ENCODE measurements around the gene SNX8. TPM values are rescaled to one million over a fixed set of nuclear protein-coding genes. Genes with fewer than 3 reads are reported as not detected.

The SNX8 gene
- total and polyA plus RNA-seq, 4 experiments from 2014 or later = 6.6 to 9.9 (median 7.2) TPM

DNA sequence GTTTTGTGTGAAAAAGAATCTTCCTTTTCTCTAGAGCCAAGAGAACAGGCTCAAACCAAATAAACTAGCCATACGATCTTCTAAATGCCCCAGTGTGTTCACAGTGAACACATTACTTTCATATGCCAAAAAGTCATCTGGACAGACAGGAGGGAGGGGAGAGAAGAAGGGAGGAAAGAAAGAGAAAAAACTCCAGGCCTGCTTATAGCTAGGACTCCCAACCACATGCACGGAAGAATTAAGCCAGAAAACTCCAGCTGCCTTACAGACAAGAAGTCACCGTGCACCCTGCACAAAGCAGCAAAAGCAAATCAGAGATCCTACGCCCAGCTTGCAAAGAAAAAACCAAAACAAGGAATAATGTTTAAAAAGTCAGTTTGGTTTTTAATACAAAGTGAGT, 34.3 kb downstream of the SNX8 start:
- H3K4me3 ChIP-seq (ENCODE audit: low read length in 2 of 2) = no peak overlapping the region
- H3K27ac ChIP-seq (ENCODE audit: low read depth, low read length) = no peak overlapping the region
- no peak overlapping the region for H3K4me3 Mint-ChIP-seq
- ChIA-PET POLR2A (ENCODE audit: partially characterized antibody) (no interaction called here), CTCF (ENCODE audit: partially characterized antibody) (no interaction called here)
- no peaks in the 10 kb centered on the region for H3K27me3 Mint-ChIP-seq
- H3K9me3 Mint-ChIP-seq = no peaks in the 10 kb centered on the region
- peak overlapping the region in 1 of 7 donors; percentile 15 for H3K27ac Mint-ChIP-seq
- no peak for DNase-seq
- peaks cover 5 to 6% of the 10 kb centered on the region in 2 donors for H3K36me3 Mint-ChIP-seq
- no peaks in the 10 kb centered on the region for H3K9me3 ChIP-seq (ENCODE audit: control insufficient read depth in 1 of 2, low read length in 2 of 2)
- H3K4me1 Mint-ChIP-seq = peaks cover 0 to 11% (median 3%) of the 10 kb centered on the region in 4 donors
- H3K36me3 ChIP-seq (ENCODE audit: insufficient read depth, low read length) = no peaks in the 10 kb centered on the region
- H3K27me3 ChIP-seq (ENCODE audit: insufficient read depth, low read length) = no peaks in the 10 kb centered on the region
- intact Hi-C loops (cut with micrococcal nuclease) = no loop called here
- H3K4me1 ChIP-seq (ENCODE audit: insufficient read depth, low read length) = no peaks in the 10 kb centered on the region

DNA sequence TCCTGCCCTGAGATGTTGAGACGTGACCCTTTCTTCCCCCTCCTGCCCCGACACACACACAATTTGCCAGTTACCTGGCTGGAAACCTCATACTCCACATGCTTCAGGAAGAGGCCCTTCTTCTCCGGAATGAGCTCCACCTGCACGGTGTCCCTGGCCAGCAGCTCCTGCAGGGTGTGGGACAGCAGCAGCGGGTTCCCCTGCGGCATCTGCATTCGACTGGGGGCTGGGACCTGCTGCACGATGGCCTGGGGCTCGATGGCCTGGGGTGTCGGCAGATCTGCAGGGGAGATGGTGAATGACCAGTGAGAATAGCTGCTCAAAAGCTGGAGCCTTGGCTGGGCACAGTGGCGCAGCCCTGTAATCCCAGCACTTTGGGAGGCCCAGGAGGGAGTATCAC, 36.2 kb downstream of the SNX8 start:
- intact Hi-C loops (cut with micrococcal nuclease) = no loop called here
- DNase-seq = no peak
- Mint-ChIP-seq H3K4me3 (no peak overlapping the region), H3K27ac (no peak overlapping the region), H3K4me1 (peaks cover 0 to 11% (median 3%) of the 10 kb centered on the region in 4 donors), H3K9me3 (no peaks in the 10 kb centered on the region), H3K36me3 (peaks cover 5 to 6% of the 10 kb centered on the region in 2 donors), H3K27me3 (no peaks in the 10 kb centered on the region)
- ChIA-PET POLR2A (ENCODE audit: partially characterized antibody) (no interaction called here), CTCF (ENCODE audit: partially characterized antibody) (no interaction called here)
- Histone ChIP-seq H3K4me3 (ENCODE audit: low read length in 2 of 2) (no peak overlapping the region), H3K4me1 (ENCODE audit: insufficient read depth, low read length) (no peaks in the 10 kb centered on the region), H3K9me3 (ENCODE audit: control insufficient read depth in 1 of 2, low read length in 2 of 2) (no peaks in the 10 kb centered on the region), H3K27ac (ENCODE audit: low read depth, low read length) (no peak overlapping the region), H3K36me3 (ENCODE audit: insufficient read depth, low read length) (no peaks in the 10 kb centered on the region), H3K27me3 (ENCODE audit: insufficient read depth, low read length) (no peaks in the 10 kb centered on the region)

DNA sequence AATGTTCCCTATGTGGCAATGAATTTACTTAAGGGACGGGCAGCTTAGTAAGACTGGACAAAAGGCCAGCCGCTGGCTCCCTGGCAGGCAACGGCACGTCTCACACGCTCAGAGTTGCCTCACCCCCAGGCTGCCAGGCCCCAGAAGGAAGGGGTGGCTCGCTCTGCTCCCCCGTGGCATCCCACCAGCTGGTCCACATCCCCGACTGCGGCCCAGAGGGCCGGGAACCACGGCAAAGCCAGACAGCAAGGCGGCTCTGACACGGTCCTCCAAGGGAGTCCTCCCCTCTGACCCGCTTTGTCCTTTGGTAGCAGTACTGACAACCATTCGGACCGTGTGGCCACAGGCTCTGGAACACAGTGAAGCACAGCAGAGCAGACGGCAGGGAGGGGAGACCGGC, 38.1 kb downstream of the SNX8 start:
- POLR2A ChIA-PET (ENCODE audit: partially characterized antibody) = no interaction called here
- DNase-seq = no peak
- Histone ChIP-seq H3K27ac (ENCODE audit: low read depth, low read length) (no peak overlapping the region), H3K4me1 (ENCODE audit: insufficient read depth, low read length) (no peaks in the 10 kb centered on the region), H3K9me3 (ENCODE audit: control insufficient read depth in 1 of 2, low read length in 2 of 2) (no peaks in the 10 kb centered on the region), H3K36me3 (ENCODE audit: insufficient read depth, low read length) (no peaks in the 10 kb centered on the region), H3K27me3 (ENCODE audit: insufficient read depth, low read length) (no peaks in the 10 kb centered on the region), H3K4me3 (ENCODE audit: low read length in 2 of 2) (no peak overlapping the region)
- H3K27ac Mint-ChIP-seq = no peak overlapping the region
- H3K27me3 Mint-ChIP-seq = no peaks in the 10 kb centered on the region
- peaks cover 5 to 15% of the 10 kb centered on the region in 2 donors for H3K36me3 Mint-ChIP-seq
- H3K4me1 Mint-ChIP-seq = peaks cover 0 to 11% (median under 1%) of the 10 kb centered on the region in 4 donors
- CTCF ChIA-PET (ENCODE audit: partially characterized antibody) = no interaction called here
- H3K4me3 Mint-ChIP-seq = no peak overlapping the region
- intact Hi-C loops (cut with micrococcal nuclease) = no loop called here
- H3K9me3 Mint-ChIP-seq = no peaks in the 10 kb centered on the region

DNA sequence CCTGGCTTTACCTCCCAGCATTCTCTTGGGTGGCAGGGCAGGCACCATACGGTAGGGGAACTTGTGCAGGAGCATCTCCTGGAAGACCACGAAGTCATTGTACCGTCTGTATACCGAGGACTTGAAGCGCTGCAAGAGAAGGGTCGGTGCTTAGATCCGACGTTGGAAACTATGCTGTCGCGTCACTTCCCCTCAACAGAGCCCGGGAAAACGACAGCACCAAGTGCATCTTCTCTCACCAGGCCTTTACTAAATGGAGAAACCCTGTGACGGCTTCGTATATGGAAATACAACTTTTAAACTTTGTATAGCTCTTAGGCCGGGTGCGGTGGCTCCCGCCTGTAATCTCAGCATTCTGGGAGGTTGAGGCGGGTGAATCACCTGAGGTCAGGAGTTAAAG, 39.1 kb downstream of the SNX8 start:
- intact Hi-C loops (cut with micrococcal nuclease) = no loop called here
- CTCF ChIA-PET (ENCODE audit: partially characterized antibody) = no interaction called here

DNA sequence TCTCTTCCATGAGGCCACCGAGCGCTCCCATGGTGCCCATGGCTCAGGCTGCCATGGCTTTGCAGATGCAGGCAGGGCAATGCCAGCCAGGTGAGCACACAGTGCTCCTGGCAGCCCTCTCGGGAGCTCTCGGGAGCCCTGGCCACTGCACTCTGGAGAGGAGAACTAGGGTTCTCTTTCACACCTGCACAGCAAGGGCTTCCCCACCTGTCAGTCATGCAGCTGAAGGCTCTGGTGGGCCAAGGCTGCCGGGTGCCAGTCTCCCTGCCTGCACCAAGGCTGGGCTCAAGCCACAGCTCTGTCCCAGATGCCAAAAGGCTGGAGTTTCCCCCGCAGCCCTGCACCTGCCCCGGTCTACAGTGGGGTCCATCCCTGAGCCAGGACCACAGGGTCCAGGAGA, 39.6 kb downstream of the SNX8 start:
- H3K4me3 Mint-ChIP-seq = no peak overlapping the region
- POLR2A ChIA-PET (ENCODE audit: partially characterized antibody) = no interaction called here
- no peaks in the 10 kb centered on the region for H3K27me3 Mint-ChIP-seq
- H3K36me3 Mint-ChIP-seq = peaks cover 5 to 15% of the 10 kb centered on the region in 2 donors
- no peaks in the 10 kb centered on the region for H3K9me3 ChIP-seq (ENCODE audit: control insufficient read depth in 1 of 2, low read length in 2 of 2)
- H3K4me1 ChIP-seq (ENCODE audit: insufficient read depth, low read length) = no peaks in the 10 kb centered on the region
- H3K9me3 Mint-ChIP-seq = no peaks in the 10 kb centered on the region
- CTCF ChIA-PET (ENCODE audit: partially characterized antibody) = no interaction called here
- no peaks in the 10 kb centered on the region for H3K36me3 ChIP-seq (ENCODE audit: insufficient read depth, low read length)
- no peak overlapping the region for H3K27ac Mint-ChIP-seq
- intact Hi-C loops (cut with micrococcal nuclease) = no loop called here
- no peak overlapping the region for H3K27ac ChIP-seq (ENCODE audit: low read depth, low read length)
- H3K4me1 Mint-ChIP-seq = peaks cover 0 to 7% (median under 1%) of the 10 kb centered on the region in 4 donors
- H3K27me3 ChIP-seq (ENCODE audit: insufficient read depth, low read length) = no peaks in the 10 kb centered on the region
- no peak overlapping the region for H3K4me3 ChIP-seq (ENCODE audit: low read length in 2 of 2)
- no peak for DNase-seq

More for the DNA sequence above, 39.1 kb downstream of the SNX8 start:
- no peaks in the 10 kb centered on the region for H3K9me3 Mint-ChIP-seq
- H3K36me3 Mint-ChIP-seq = peaks cover 5 to 15% of the 10 kb centered on the region in 2 donors
- Histone ChIP-seq H3K9me3 (ENCODE audit: control insufficient read depth in 1 of 2, low read length in 2 of 2) (no peaks in the 10 kb centered on the region), H3K27me3 (ENCODE audit: insufficient read depth, low read length) (no peaks in the 10 kb centered on the region), H3K27ac (ENCODE audit: low read depth, low read length) (no peak overlapping the region), H3K4me3 (ENCODE audit: low read length in 2 of 2) (no peak overlapping the region), H3K4me1 (ENCODE audit: insufficient read depth, low read length) (no peaks in the 10 kb centered on the region), H3K36me3 (ENCODE audit: insufficient read depth, low read length) (no peaks in the 10 kb centered on the region)
- POLR2A ChIA-PET (ENCODE audit: partially characterized antibody) = no interaction called here
- no peak overlapping the region for H3K4me3 Mint-ChIP-seq
- H3K27ac Mint-ChIP-seq = no peak overlapping the region
- H3K27me3 Mint-ChIP-seq = no peaks in the 10 kb centered on the region
- H3K4me1 Mint-ChIP-seq = peaks cover 0 to 11% (median under 1%) of the 10 kb centered on the region in 4 donors
- DNase-seq = no peak

DNA sequence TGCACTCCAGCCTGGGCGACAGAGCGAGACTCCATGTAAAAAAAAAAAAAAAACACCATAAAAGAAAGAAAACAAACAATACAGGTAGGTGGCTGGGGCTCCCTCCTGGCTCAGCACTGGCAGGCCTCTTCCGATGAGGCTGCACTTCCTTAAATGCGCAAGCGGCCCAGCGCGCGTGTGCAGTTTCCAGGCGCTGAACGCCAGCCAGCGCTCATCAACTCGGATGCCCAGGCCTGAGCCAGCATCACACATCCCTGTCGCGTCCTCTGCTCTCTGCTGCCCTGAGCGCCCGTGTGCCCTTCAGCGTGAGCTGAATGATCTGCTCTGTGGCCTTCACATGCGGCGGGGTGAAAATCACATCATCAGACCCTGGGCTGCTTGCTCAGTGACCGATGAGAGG, 40.4 kb downstream of the SNX8 start:
- Histone ChIP-seq H3K9me3 (ENCODE audit: control insufficient read depth in 1 of 2, low read length in 2 of 2) (no peaks in the 10 kb centered on the region), H3K4me1 (ENCODE audit: insufficient read depth, low read length) (no peaks in the 10 kb centered on the region), H3K27me3 (ENCODE audit: insufficient read depth, low read length) (no peaks in the 10 kb centered on the region), H3K27ac (ENCODE audit: low read depth, low read length) (no peak overlapping the region), H3K36me3 (ENCODE audit: insufficient read depth, low read length) (no peaks in the 10 kb centered on the region), H3K4me3 (ENCODE audit: low read length in 2 of 2) (no peak overlapping the region)
- POLR2A ChIA-PET (ENCODE audit: partially characterized antibody) = no interaction called here
- no peaks in the 10 kb centered on the region for H3K27me3 Mint-ChIP-seq
- H3K4me3 Mint-ChIP-seq = no peak overlapping the region
- intact Hi-C loops (cut with micrococcal nuclease) = no loop called here
- DNase-seq = no peak
- no peak overlapping the region for H3K27ac Mint-ChIP-seq
- peaks cover 0 to 6% (median 0%) of the 10 kb centered on the region in 4 donors for H3K4me1 Mint-ChIP-seq
- CTCF ChIA-PET (ENCODE audit: partially characterized antibody) = no interaction called here
- H3K36me3 Mint-ChIP-seq = peaks cover 5 to 15% of the 10 kb centered on the region in 2 donors
- H3K9me3 Mint-ChIP-seq = no peaks in the 10 kb centered on the region

DNA sequence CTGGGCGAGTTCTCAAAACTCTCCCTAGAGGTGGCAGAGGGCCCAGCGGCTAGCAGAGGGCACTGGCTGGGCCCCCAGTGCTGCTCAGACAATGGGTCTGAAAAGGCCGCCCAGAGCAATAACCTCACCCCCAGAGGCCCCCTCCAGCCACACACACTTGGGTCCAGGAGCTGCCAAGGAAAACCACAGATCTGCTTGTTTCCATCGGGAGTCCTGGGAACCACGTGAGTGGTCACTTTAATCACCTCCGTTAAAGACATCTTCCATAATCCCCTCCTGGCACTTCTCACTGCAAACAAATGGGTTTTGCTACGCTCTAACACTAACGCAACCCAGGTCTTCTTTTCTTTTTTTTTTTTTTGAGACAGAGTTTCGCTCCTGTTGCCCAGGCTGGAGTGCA, 42.2 kb downstream of the SNX8 start:
- no peaks in the 10 kb centered on the region for H3K36me3 ChIP-seq (ENCODE audit: insufficient read depth, low read length)

More for the DNA sequence above, 42.2 kb downstream of the SNX8 start:
- H3K27ac Mint-ChIP-seq = no peak overlapping the region
- intact Hi-C loops (cut with micrococcal nuclease) = no loop called here
- H3K4me1 Mint-ChIP-seq = peaks cover 0 to 2% (median 0%) of the 10 kb centered on the region in 4 donors
- Histone ChIP-seq H3K9me3 (ENCODE audit: control insufficient read depth in 1 of 2, low read length in 2 of 2) (no peaks in the 10 kb centered on the region), H3K4me1 (ENCODE audit: insufficient read depth, low read length) (no peaks in the 10 kb centered on the region), H3K27ac (ENCODE audit: low read depth, low read length) (no peak overlapping the region), H3K27me3 (ENCODE audit: insufficient read depth, low read length) (no peaks in the 10 kb centered on the region), H3K4me3 (ENCODE audit: low read length in 2 of 2) (no peak overlapping the region)
- no peak overlapping the region for H3K4me3 Mint-ChIP-seq
- peaks cover 2 to 11% of the 10 kb centered on the region in 2 donors for H3K36me3 Mint-ChIP-seq
- no peaks in the 10 kb centered on the region for H3K9me3 Mint-ChIP-seq
- ChIA-PET POLR2A (ENCODE audit: partially characterized antibody) (no interaction called here), CTCF (ENCODE audit: partially characterized antibody) (no interaction called here)
- DNase-seq = no peak
- no peaks in the 10 kb centered on the region for H3K27me3 Mint-ChIP-seq

Measured in CD4-positive, alpha-beta memory T cell (primary cell).